B cell (primary cell): ENCODE measurements around the gene MAP3K9. TPM values are rescaled to one million over a fixed set of nuclear protein-coding genes. Genes with fewer than 3 reads are reported as not detected.

Experiments used
- ATAC-seq: fragments of 200-7000 bp; cut with Tn5 transposase; one replicate; pipeline ENCODE4 v1.10.0; 2021; ENCODE audit warnings: low read depth, mild to moderate bottlenecking, moderate number of reproducible peaks, moderate library complexity
- CTCF ChIA-PET: fragments of 350-600 bp; sonication (Branson Sonifier 250); formaldehyde crosslinking; loops from one replicate; lab custom pipeline; 2021; ENCODE audit warnings: antibody characterized with exemption, inconsistent platforms; lab: Charles Lee
- POLR2A ChIA-PET: fragments of 350-600 bp; sonication (Branson Sonifier 250); formaldehyde crosslinking; loops from one replicate; lab custom pipeline; 2021; ENCODE audit warnings: antibody characterized with exemption; lab: Charles Lee
- DNase-seq: peaks from one replicate; pipeline ENCODE4 v3.0.0; 2013
- H2AFZ ChIP-seq: 2 replicates; pipeline ENCODE4 v1.6.1; 2012; ENCODE audit warnings: mild to moderate bottlenecking, low read depth, low read length; ENCODE audit not compliant: insufficient read depth, poor library complexity, severe bottlenecking
- H3K27ac ChIP-seq, 2 donors: 1 replicate in 1 of 2; 2 replicates in 1 of 2; pipeline ENCODE4 v1.5.1; 2012 to 2013; ENCODE audit warnings: low read length in 2 of 2, mild to moderate bottlenecking in 2 of 2, moderate library complexity in 1 of 2
- H3K27me3 ChIP-seq, 4 experiments: fragments of 200-600 bp in 1 of 4; sonication (generic) in 1 of 4; replicated peaks in 1 of 4; 1 replicate in 2 of 4; 2 replicates in 2 of 4; pipeline versions ENCODE4 v1.6.1 to v1.7.0; 2013 to 2016; ENCODE audit warnings: low read length in 3 of 4, mild to moderate bottlenecking in 2 of 4, mixed read lengths in 1 of 4, moderate library complexity in 1 of 4; ENCODE audit not compliant: insufficient read depth in 4 of 4, control insufficient read depth in 3 of 4; ENCODE audit errors: control extremely low read depth in 1 of 4
- H3K36me3 ChIP-seq, 2 experiments: replicated peaks in 1 of 2; 1 replicate in 1 of 2; 2 replicates in 1 of 2; pipeline versions ENCODE4 v1.6.1 to v1.7.1; 2013; ENCODE audit warnings: low read length in 1 of 2; ENCODE audit not compliant: insufficient read depth in 2 of 2, control insufficient read depth in 1 of 2; ENCODE audit errors: control extremely low read depth in 1 of 2, extremely low read depth in 1 of 2
- H3K4me1 ChIP-seq, 2 donors: fragments of 200-600 bp in 1 of 2; sonication (generic) in 1 of 2; 1 replicate in 1 of 2; 2 replicates in 1 of 2; pipeline versions ENCODE4 v1.5.1 to v1.6.1; 2013 to 2017; ENCODE audit warnings: low read length in 2 of 2; ENCODE audit not compliant: control insufficient read depth in 2 of 2, insufficient read depth in 2 of 2
- H3K4me2 ChIP-seq: replicated peaks from 2 replicates; pipeline ENCODE3; 2012; ENCODE audit warnings: mild to moderate bottlenecking, low read depth, low read length; ENCODE audit not compliant: poor library complexity, severe bottlenecking
- H3K4me3 ChIP-seq, 5 experiments: fragments of 200-600 bp in 1 of 5; sonication (generic) in 1 of 5; 1 replicate in 3 of 5; 2 replicates in 2 of 5; pipeline versions ENCODE4 v1.5.1 to v1.7.0; 2011 to 2016; ENCODE audit warnings: low read length in 4 of 5, mild to moderate bottlenecking in 4 of 5, low read depth in 2 of 5, control low read depth in 1 of 5, moderate library complexity in 1 of 5; ENCODE audit not compliant: insufficient read depth in 1 of 5; ENCODE audit errors: control extremely low read depth in 1 of 5, extremely low read depth in 1 of 5
- H3K79me2 ChIP-seq: fragments of 200-600 bp; sonication (generic); one replicate; pipeline ENCODE4 v1.6.0; 2016; ENCODE audit warnings: low read length; ENCODE audit not compliant: control insufficient read depth, insufficient read depth
- H3K9ac ChIP-seq: fragments of 200-600 bp; sonication (generic); 2 replicates; pipeline ENCODE4 v1.6.1; 2017; ENCODE audit warnings: mild to moderate bottlenecking, low read length, moderate library complexity
- H3K9me3 ChIP-seq, 3 donors: one replicate each; pipeline versions ENCODE4 v1.6.1 to v1.7.1; 2013; ENCODE audit warnings: low read length in 2 of 3; ENCODE audit not compliant: control insufficient read depth in 2 of 3, insufficient read depth in 1 of 3; ENCODE audit errors: control extremely low read depth in 1 of 3
- H4K20me1 ChIP-seq: 2 replicates; pipeline ENCODE4 v1.6.0; 2012; ENCODE audit warnings: mild to moderate bottlenecking, low read length; ENCODE audit not compliant: insufficient read depth, control insufficient read depth, poor library complexity, severe bottlenecking
- H3K27ac Mint-ChIP-seq: one replicate; pipeline ENCODE4 v1.8.0; 2021; ENCODE audit warnings: mixed read lengths
- H3K27me3 Mint-ChIP-seq: one replicate; pipeline ENCODE4 v1.8.0; 2021; ENCODE audit warnings: mixed read lengths
- H3K4me1 Mint-ChIP-seq: one replicate; pipeline ENCODE4 v1.8.0; 2021; ENCODE audit warnings: mixed read lengths
- H3K4me3 Mint-ChIP-seq: one replicate; pipeline ENCODE4 v1.8.0; 2021; ENCODE audit warnings: mixed read lengths
- H3K9me3 Mint-ChIP-seq: one replicate; pipeline ENCODE4 v1.8.0; 2022; ENCODE audit warnings: mixed read lengths; ENCODE audit not compliant: insufficient read depth
- CTCF ChIP-seq: fragments of 200-600 bp; IDR thresholded peaks from one replicate; pipeline ENCODE4 v1.8.0; 2022; ENCODE audit warnings: antibody characterized with exemption, mild to moderate bottlenecking
- EZH2 ChIP-seq: IDR thresholded peaks from 2 replicates; pipeline ENCODE4 v1.6.1; 2012; ENCODE audit warnings: borderline replicate concordance, low read depth, mild to moderate bottlenecking, moderate library complexity, low read length; ENCODE audit not compliant: insufficient read depth, poor library complexity, severe bottlenecking
- WGBS: methylation state at CpG from one replicate; pipeline ENCODE4 v1.1.5; 2013; ENCODE audit warnings: missing lambda C conversion rate; ENCODE audit not compliant: insufficient coverage; 5-methylcytosine and 5-hydroxymethylcytosine counted together
- intact Hi-C: fragments of 100-400 bp; cut with micrococcal nuclease; formaldehyde crosslinking; loops from one replicate; pipeline ENCODE4 v1.10.0; 2022
- polyA plus RNA-seq: library from polyadenylated mRNA; depleted of rRNA; stranded (reverse); fragments of >200 nt; gene quantifications from 2 replicates; pipeline ENCODE4 v1.2.3, GENCODE V29; 2012
- total RNA-seq, 2 donors: library from RNA; stranded (reverse); fragments of 120-200 nt in 1 of 2; gene quantifications; 1 replicate in 1 of 2; 2 replicates in 1 of 2; pipeline versions ENCODE4 v1.2.3 to v1.2.4, GENCODE V29; 2013 to 2022

Gene MAP3K9
- total and polyA plus RNA-seq, 2 donors (not counting 1 experiment from before 2014, with no cell fraction given) = 4.7 to 20.2 TPM

GRCh38 chr14:70814466-70814865 is 5.2 kb upstream of the MAP3K9 start:
- intact Hi-C loops = no loop called here
- H3K27me3 Mint-ChIP-seq = peaks cover 10% of the 10 kb centered on the region
- no CpG with 5 or more reads among the region's 1 CpG for WGBS
- Histone ChIP-seq H3K36me3 (no peaks in the 10 kb centered on the region), H3K4me2 (peak overlapping the region; percentile 36), H3K9ac (no peak overlapping the region), H4K20me1 (no peaks in the 10 kb centered on the region), H3K79me2 (no peaks in the 10 kb centered on the region), H3K9me3 (no peaks in the 10 kb centered on the region), H2AFZ (peak overlapping the region; percentile 14), H3K27ac (no peak overlapping the region), H3K4me3 (no peak overlapping the region), H3K4me1 (peaks cover 16 to 26% of the 10 kb centered on the region in 2 donors), H3K27me3 (peaks cover 0 to 3% (median 2%) of the 10 kb centered on the region in 4 experiments)
- H3K4me3 Mint-ChIP-seq = no peak overlapping the region
- DNase-seq = peak; percentile 27
- H3K9me3 Mint-ChIP-seq = no peaks in the 10 kb centered on the region
- no peak for TF ChIP-seq CTCF
- TF ChIP-seq EZH2 = no peak
- H3K27ac Mint-ChIP-seq = no peak overlapping the region
- peaks cover 16% of the 10 kb centered on the region for H3K4me1 Mint-ChIP-seq
- ChIA-PET CTCF (interaction anchor here (0.9 to 6.4 kb wide), 2 partner anchors 34 to 100 kb away, joined by 3 to 52 read pairs; no protein-coding TSS in a partner anchor), POLR2A (interaction anchor here (0.7 kb wide), 1 partner anchor 213 kb away, joined by 7 read pairs; no protein-coding TSS in a partner anchor)
- no peak for ATAC-seq

DNA sequence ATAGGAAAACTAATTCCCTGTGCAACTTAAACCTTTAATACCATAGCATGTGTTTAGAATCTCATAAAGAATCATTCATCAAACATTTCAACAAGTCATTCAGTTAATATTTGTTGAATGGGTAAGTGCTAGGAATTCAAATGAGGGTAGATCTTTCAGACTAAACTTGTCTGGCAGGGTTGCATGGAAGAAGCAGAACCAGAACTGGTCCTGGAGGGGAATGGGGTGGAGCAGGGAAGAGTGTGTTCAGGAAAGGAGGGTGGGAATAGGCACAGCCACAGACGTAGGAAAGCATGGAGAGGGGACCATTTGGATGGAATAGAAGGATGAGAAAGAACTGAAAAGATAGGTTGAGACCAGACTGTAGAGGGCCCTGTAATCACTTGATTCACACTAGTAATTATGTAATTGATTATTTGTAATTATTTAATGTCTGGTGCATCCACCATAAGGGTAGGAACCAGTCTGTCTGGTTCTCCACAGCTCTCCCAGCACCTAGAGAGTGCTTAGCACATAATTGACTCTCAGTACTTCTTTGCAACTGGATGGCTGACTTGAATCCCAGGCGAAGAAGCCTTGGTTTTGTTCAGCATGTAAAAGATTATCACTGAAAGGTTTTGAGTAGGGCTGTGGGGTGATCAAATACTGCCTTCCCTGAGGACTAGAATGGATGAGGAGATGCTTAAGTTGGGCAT is 3.0 kb upstream of the MAP3K9 start:
- CTCF ChIA-PET = no interaction called here
- ATAC-seq = no peak
- WGBS = 100% methylated on average over 1 of the region's 2 CpGs
- Mint-ChIP-seq H3K27ac (no peak overlapping the region), H3K4me1 (peaks cover 15% of the 10 kb centered on the region), H3K9me3 (no peaks in the 10 kb centered on the region), H3K4me3 (no peak overlapping the region), H3K27me3 (no peaks in the 10 kb centered on the region)
- TF ChIP-seq CTCF = no peak
- TF ChIP-seq EZH2 = no peak
- Histone ChIP-seq H3K27ac (no peak overlapping the region), H3K4me3 (no peak overlapping the region), H3K79me2 (peaks cover 9% of the 10 kb centered on the region), H3K27me3 (no peaks in the 10 kb centered on the region), H3K4me2 (no peak overlapping the region), H3K9me3 (no peaks in the 10 kb centered on the region), H3K36me3 (no peaks in the 10 kb centered on the region), H3K4me1 (peaks cover 19 to 27% of the 10 kb centered on the region in 2 donors), H3K9ac (no peak overlapping the region), H4K20me1 (no peaks in the 10 kb centered on the region), H2AFZ (no peak overlapping the region)
- POLR2A ChIA-PET = no interaction called here
- DNase-seq = no peak
- intact Hi-C loops = no loop called here
